ENCODE measurements around the gene LANCL3. TPM values are rescaled to one million over a fixed set of nuclear protein-coding genes. Genes with fewer than 3 reads are reported as not detected.
"Not testable (repeated sequence)": the region's sequence is repeated elsewhere in the genome, so short reads cannot be mapped to it uniquely, and the experiment has no call there.

Gene LANCL3
- total RNA-seq (2021): 0.44 to 0.55 TPM (median 0.48 TPM) in 3 replicates
- Bru-seq, nascent RNA: percentile 26 among the genes with signal in this experiment
- long read RNA-seq, experiment 1, partial matches to known transcripts: 0 of 1 reads
- long read RNA-seq, experiment 1, other reads (novel, unspliced or antisense): 1 of 1 reads
- long read RNA-seq, experiment 2: 0 reads
- long read RNA-seq, experiment 3: 0 reads

DNA sequence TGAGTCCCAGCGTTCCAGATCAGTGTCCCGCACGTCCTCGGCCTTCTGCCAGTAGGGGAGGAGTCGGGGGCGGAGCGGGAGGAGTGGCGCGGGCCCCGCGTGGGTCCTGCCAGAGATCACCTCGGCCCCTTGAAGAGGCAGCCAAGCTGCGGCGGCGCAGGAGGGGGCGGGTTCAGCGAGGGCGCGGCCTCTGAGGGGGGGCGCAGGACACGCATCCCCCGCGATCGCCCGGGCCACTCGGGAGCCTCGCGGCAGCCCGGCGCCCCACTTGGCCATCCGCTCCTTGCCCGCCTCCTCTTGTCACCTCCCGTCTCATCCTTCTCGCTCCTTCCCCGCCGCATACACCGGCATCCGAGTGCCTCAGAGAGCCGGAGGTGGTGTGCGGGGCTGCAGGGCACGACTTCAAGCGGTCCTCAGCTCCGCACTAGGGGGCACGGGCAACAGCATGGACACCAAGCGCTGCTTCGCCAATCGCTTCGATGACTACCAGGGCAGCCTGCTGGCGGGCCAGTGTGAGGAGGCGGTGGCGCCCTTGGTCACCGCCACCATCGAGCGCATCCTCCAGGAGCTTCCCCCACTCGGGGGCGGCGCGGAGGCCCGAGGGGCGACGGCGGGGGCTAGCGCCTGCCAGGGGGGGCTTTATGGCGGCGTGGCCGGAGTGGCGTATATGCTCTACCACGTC is at the start of gene LANCL3:
TSS of gene LANCL3 (plus strand) at position 236 of the 682 bp plus-strand sequence. CDS start at position 446, 210 bp downstream.
- H3K27ac Mint-ChIP-seq, H3K36me3 Mint-ChIP-seq, H3K9me3 Mint-ChIP-seq, POLR2A ChIA-PET, CTCF ChIA-PET: not testable (repeated sequence)
- ATAC-seq: peak; percentile 61
- peak within 1 kb of the TSS; percentile 74 for H3K4me3 Mint-ChIP-seq
- DNase-seq (ENCODE audit: low spot score): peak; percentile 18
- TF ChIP-seq MAX (CRISPR knock-in tag; IDR thresholded peaks at IDR 0.05): 0 out of 2 replicates have a peak, but pooled peaks have one; percentile 38
- peaks cover 22% of the 10 kb centered on the region for H3K4me1 Mint-ChIP-seq
- peaks cover 12% of the 10 kb centered on the region for H3K27me3 Mint-ChIP-seq (ENCODE audit: low read depth)

DNA sequence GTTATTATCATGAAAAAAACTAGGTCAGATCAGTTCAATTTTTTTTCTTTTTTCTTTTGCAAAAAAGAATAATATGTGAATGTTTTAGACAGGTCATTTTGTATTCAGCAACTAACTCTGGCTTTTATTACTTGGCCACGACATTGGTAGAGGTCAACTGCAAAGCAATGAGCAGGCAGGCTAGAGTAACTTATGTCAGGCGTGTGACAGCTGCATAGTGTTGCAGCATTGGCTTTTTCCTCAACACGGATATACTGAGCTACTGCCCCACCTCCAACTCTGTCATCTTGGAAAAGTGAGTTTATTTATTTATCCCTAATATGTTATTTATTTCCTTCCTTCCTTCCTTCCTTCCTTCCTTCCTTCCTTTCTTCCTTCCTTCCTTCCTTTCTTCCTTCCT is 47.8 kb upstream of the LANCL3 start:
- H3K36me3 Mint-ChIP-seq; ATAC-seq; CTCF ChIA-PET; H3K27ac Mint-ChIP-seq; H3K4me1 Mint-ChIP-seq; H3K27me3 Mint-ChIP-seq (ENCODE audit: low read depth); H3K4me3 Mint-ChIP-seq; POLR2A ChIA-PET; DNase-seq (ENCODE audit: low spot score); H3K9me3 Mint-ChIP-seq: not testable (repeated sequence)

DNA sequence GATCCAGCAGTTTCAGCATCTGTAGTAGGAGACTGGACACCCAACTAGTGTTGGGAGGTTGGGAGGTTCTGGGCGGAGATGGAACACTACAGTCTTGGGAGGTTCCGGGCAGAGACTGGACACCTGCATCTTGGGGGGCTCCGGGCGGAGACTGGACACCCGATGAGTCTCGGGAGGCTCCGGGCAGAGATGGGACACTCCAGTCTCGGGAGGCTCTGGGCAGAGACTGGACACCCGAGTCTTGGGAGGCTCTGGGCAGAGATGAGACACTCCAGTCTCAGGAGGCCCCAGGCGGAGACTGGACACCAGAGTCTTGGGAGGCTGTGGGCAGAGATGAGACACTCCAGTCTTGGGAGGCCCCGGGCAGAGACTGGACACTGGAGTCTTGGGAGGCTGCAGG is 29.5 kb upstream of the LANCL3 start:
- peaks cover 4% of the 10 kb centered on the region; the same call in 1 of the 2 replicates for H3K9me3 Mint-ChIP-seq
- H3K4me1 Mint-ChIP-seq: no peaks in the 10 kb centered on the region
- no peak for ATAC-seq
- ChIA-PET POLR2A (no interaction called here), CTCF (no interaction called here)
- no peak for DNase-seq (ENCODE audit: low spot score)
- no peaks in the 10 kb centered on the region for H3K27me3 Mint-ChIP-seq (ENCODE audit: low read depth)
- H3K36me3 Mint-ChIP-seq: no peaks in the 10 kb centered on the region
- no peak overlapping the region for H3K27ac Mint-ChIP-seq
- TF ChIP-seq, protein P1, sequence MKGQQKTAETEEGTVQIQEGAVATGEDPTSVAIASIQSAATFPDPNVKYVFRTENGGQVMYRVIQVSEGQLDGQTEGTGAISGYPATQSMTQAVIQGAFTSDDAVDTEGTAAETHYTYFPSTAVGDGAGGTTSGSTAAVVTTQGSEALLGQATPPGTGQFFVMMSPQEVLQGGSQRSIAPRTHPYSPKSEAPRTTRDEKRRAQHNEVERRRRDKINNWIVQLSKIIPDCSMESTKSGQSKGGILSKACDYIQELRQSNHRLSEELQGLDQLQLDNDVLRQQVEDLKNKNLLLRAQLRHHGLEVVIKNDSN (CRISPR knock-in tag; IDR thresholded peaks at IDR 0.05): no peak
- TF ChIP-seq, protein P2, sequence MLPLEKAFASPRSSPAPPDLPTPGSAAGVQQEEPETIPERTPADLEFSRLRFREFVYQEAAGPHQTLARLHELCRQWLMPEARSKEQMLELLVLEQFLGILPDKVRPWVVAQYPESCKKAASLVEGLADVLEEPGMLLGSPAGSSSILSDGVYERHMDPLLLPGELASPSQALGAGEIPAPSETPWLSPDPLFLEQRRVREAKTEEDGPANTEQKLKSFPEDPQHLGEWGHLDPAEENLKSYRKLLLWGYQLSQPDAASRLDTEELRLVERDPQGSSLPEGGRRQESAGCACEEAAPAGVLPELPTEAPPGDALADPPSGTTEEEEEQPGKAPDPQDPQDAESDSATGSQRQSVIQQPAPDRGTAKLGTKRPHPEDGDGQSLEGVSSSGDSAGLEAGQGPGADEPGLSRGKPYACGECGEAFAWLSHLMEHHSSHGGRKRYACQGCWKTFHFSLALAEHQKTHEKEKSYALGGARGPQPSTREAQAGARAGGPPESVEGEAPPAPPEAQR (CRISPR knock-in tag; IDR thresholded peaks at IDR 0.05): no peak
- TF ChIP-seq SMAD3 (CRISPR knock-in tag; IDR thresholded peaks at IDR 0.05; ENCODE audit: borderline replicate concordance) (no peak), JAZF1 (CRISPR knock-in tag; IDR thresholded peaks at IDR 0.05) (no peak), ATF2 (CRISPR knock-in tag; IDR thresholded peaks at IDR 0.05; ENCODE audit: borderline replicate concordance, low read depth) (no peak), TEAD1 (CRISPR knock-in tag; IDR thresholded peaks at IDR 0.05) (no peak), NR2C2 (CRISPR knock-in tag; IDR thresholded peaks at IDR 0.05) (no peak), HMGXB4 (CRISPR knock-in tag; IDR thresholded peaks at IDR 0.05) (no peak)
- TF ChIP-seq, protein P3, sequence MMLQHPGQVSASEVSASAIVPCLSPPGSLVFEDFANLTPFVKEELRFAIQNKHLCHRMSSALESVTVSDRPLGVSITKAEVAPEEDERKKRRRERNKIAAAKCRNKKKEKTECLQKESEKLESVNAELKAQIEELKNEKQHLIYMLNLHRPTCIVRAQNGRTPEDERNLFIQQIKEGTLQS (CRISPR knock-in tag; conservative IDR thresholded peaks at IDR 0.05): no peak
- TF ChIP-seq, protein P4, sequence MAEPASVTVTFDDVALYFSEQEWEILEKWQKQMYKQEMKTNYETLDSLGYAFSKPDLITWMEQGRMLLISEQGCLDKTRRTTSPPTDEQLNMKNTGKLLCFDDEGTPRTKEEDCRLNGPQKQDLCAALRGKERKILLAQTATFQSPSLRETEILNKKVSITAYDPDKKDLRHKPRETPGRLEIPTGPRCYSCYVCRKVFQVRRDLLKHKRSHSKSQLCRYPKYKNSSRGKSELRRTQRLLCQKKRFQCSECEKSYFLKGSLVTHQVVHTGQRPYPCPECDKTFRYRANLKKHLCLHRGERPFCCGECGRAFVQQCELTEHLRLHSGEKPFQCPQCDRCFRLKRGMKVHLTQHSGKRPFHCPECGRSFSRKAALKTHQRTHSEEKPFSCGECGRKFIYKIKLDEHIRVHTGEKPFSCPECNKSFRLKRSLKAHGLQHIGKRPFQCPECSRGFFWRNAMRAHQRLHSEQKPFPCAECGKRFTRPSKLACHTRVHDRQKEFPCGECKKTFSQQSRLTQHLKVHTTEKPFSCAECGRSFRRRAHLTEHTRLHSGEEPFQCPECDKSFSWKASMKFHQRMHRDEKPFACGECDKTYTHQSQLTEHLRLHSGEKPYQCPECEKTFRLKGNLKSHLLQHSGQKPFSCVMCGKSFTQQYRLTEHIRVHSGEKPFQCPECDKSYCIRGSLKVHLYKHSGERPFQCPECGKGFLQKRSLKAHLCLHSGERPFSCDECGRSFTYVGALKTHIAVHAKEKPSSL (CRISPR knock-in tag; conservative IDR thresholded peaks at IDR 0.05): no peak
- TF ChIP-seq, protein P5, sequence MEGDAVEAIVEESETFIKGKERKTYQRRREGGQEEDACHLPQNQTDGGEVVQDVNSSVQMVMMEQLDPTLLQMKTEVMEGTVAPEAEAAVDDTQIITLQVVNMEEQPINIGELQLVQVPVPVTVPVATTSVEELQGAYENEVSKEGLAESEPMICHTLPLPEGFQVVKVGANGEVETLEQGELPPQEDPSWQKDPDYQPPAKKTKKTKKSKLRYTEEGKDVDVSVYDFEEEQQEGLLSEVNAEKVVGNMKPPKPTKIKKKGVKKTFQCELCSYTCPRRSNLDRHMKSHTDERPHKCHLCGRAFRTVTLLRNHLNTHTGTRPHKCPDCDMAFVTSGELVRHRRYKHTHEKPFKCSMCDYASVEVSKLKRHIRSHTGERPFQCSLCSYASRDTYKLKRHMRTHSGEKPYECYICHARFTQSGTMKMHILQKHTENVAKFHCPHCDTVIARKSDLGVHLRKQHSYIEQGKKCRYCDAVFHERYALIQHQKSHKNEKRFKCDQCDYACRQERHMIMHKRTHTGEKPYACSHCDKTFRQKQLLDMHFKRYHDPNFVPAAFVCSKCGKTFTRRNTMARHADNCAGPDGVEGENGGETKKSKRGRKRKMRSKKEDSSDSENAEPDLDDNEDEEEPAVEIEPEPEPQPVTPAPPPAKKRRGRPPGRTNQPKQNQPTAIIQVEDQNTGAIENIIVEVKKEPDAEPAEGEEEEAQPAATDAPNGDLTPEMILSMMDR (IDR thresholded peaks at IDR 0.05): no peak
- no peak overlapping the region for H3K4me3 Mint-ChIP-seq

All from WTC11 (cell line).